ENCODE results near the gene ZNF74.
"Not testable (repeated sequence)": the region's sequence is repeated elsewhere in the genome, so short reads cannot be mapped to it uniquely, and the experiment has no call there.

Gene ZNF74

GRCh38 chr22:20413217-20414058, 19.5 kb downstream of the ZNF74 start:
- no peak overlapping the region for H3K4me3 ChIP-seq (ENCODE audit: low read length)
- no peak for DNase-seq (ENCODE audit: low read depth)
- TF ChIP-seq CTCF (conservative IDR thresholded peaks at IDR 0.05; ENCODE audit: low read depth, low read length), result no peak

GRCh38 chr22:20414059-20414440, 20.1 kb downstream of the ZNF74 start:
- no peak for DNase-seq (ENCODE audit: low read depth)
- no peak for TF ChIP-seq CTCF (conservative IDR thresholded peaks at IDR 0.05; ENCODE audit: low read depth, low read length)
- no peak overlapping the region for H3K4me3 ChIP-seq (ENCODE audit: low read length)

- H3K4me3 ChIP-seq (ENCODE audit: low read length), result no peak overlapping the region
- no peak for DNase-seq (ENCODE audit: low read depth)
- no peak for TF ChIP-seq CTCF (conservative IDR thresholded peaks at IDR 0.05; ENCODE audit: low read depth, low read length)
Measured at GRCh38 chr22:20414450-20414849, 20.5 kb downstream of the ZNF74 start.

- DNase-seq (ENCODE audit: low read depth); H3K4me3 ChIP-seq (ENCODE audit: low read length): not testable (repeated sequence)
Measured at GRCh38 chr22:20415241-20415640, 21.3 kb downstream of the ZNF74 start.

- not testable (repeated sequence) for DNase-seq (ENCODE audit: low read depth); H3K4me3 ChIP-seq (ENCODE audit: low read length)
Measured at GRCh38 chr22:20415699-20416098, 21.7 kb downstream of the ZNF74 start.

GRCh38 chr22:20418211-20418788, 24.3 kb downstream of the ZNF74 start:
- peak; percentile 85 for TF ChIP-seq CTCF (conservative IDR thresholded peaks at IDR 0.05; ENCODE audit: low read depth, low read length)

GRCh38 chr22:20419664-20419951, 25.7 kb downstream of the ZNF74 start:
- H3K4me3 ChIP-seq (ENCODE audit: low read length), result no peak overlapping the region
- no peak for TF ChIP-seq CTCF (conservative IDR thresholded peaks at IDR 0.05; ENCODE audit: low read depth, low read length)
- no peak for DNase-seq (ENCODE audit: low read depth)

More at GRCh38 chr22:20418211-20418788, 24.3 kb downstream of the ZNF74 start:
- H3K4me3 ChIP-seq (ENCODE audit: low read length), result peak overlapping the region; percentile 49
- no peak for DNase-seq (ENCODE audit: low read depth)

- TF ChIP-seq CTCF (conservative IDR thresholded peaks at IDR 0.05; ENCODE audit: low read depth, low read length), result no peak
- no peak for DNase-seq (ENCODE audit: low read depth)
- no peak overlapping the region for H3K4me3 ChIP-seq (ENCODE audit: low read length)
Measured at GRCh38 chr22:20420157-20420842, 26.3 kb downstream of the ZNF74 start.
